SKM-1 treated with dmso at 0.1 percent for 144 hours (cell line): Measurements from ENCODE around the gene MLST8.
"Not testable (repeated sequence)": the region's sequence is repeated elsewhere in the genome, so short reads cannot be mapped to it uniquely, and the experiment has no call there.

ENCODE experiments used
- DNase-seq: peaks from one replicate; lab custom pipeline; 2025; ENCODE audit not compliant: unreplicated experiment; lab: John Stamatoyannopoulos, UW

Gene MLST8

DNA sequence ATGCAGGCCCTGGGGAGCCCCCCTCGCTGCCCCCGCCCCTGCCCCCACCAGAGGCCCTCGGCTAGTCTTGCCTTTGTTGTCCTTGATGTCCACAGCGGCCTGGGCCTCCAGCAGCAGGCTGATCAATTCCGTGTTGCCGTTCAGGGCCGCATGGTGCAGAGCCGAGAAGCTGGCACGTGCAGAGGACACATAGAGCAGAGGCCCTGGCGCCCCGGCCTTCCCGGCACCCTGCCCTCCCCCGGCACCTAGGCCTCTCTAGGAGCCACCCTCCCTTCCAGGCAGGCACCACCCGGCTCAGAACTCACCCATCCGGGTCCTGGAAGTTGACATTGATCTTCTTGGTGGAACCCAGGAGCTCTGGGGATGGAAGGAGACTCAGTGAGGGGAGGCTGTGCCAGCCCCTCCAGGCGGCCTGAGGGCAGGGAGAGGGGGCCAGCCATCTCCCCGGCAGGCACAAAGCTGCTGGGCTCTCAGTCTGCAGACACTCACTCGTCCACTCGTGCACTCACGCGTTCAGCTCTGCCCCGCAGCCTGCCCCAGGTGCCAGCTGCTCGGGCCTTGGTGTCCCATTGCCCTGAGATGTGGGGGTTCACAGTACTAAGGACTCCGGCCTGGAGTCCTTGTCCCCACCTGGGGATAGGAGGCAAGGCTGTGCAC is 15.1 kb upstream of the MLST8 start:
- DNase-seq = no peak

DNA sequence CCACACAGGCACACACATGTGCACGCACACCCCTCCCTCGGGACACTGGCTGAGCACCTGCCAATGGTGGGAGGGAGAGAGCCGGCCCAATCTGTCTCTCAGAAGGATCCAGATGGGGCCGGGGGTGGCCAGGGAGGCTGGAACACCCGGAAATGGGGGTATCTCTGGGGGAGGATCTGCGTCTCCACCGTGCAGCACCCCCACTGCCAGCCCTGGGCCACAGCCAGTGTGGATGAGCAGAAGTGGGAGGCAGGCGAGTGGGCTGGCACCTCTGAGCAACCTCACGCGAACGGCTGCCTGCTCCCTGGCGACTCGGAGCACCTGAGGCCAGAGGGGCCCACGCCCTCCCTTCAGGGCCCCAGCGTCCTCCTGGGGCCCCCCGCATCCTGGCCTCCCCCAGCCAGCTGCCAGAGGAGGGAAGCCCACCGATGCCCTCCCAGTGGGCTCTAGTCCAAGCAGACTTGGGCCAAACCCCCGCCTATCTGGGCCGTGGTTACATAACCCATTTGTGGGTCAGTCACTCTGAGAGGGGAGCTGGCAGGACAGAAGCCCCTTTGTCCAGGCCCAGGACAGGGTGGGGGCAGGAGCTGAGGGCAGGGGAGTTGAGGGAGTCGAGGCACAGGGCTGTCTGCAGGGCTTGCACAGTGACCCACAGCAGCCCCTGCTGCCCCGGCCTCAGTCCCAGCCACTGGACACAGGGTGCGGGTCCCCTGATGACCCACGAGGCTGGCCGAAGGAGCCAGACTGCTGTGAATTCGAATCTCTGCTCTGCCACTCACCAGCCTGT is 14.4 kb upstream of the MLST8 start:
- no peak for DNase-seq

DNA sequence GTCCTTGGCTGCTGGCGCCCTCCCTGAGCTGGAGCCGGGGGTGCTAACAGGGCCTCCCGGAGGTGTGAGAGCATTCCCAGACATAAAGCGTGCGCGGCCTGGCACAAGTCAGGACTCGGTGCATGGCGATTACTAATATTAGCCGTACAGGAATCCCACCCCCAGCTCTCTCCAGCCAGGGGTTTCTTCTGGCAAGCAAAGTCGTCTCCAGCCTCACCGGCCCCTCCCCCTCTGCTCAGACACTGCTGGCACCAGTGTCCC is 13.9 kb upstream of the MLST8 start:
- DNase-seq = no peak

DNA sequence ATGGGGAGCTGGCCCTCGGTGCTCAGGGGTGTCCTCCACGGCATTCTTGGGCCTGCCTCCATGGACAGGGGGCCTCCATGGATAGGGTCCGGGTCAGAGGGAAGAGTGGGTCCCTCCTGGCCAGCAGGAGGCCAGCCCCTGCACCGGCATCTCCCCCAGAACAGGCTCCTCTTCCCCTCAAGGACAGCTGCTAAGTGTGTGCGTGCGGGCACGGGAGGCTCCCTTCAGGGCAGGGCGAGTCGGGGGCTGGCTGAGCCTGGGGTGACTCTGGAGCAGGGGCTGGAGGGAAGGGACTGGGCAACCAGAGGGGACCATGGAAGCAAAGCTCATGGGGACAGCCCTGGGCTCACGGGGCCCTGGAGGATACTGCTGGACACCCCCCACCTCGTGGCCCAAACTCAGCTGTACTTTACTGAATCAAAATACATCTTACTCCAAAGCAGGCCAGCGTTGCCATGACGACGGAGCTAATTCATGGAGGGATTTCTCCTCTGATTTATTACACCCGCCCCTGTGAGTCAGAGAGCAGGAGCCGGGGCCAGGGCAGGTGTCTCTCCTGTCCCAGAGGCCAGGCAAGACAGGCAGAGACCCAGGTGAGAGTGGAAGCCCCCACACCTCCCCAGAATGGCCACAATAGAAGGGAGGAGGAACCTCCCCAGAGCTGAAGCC is 11.0 kb upstream of the MLST8 start:
- DNase-seq = no peak

DNA sequence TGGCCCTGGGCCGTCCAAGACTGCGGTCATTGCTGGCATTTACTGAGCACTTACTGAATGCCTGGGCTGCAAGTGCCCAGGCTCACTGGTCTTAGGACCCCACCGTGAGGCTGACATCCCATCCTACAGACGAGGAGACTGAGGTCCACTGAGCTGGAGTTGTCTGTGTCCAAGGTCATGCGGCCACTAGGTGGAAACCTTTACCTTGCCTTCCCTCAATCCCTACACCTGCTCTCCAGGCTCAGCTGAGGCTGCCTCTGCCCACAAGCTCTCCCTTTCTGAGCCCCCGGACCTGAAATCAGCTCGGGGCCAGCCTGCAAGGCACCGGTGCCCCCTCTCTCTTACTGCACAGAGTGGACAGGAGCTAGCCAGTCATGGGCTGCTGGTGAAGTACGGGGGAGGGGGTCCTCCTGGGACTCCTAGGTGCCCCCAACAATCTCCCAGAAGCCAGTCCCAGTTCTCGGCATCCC is 10.4 kb upstream of the MLST8 start:
- peak; percentile 31 for DNase-seq

DNA sequence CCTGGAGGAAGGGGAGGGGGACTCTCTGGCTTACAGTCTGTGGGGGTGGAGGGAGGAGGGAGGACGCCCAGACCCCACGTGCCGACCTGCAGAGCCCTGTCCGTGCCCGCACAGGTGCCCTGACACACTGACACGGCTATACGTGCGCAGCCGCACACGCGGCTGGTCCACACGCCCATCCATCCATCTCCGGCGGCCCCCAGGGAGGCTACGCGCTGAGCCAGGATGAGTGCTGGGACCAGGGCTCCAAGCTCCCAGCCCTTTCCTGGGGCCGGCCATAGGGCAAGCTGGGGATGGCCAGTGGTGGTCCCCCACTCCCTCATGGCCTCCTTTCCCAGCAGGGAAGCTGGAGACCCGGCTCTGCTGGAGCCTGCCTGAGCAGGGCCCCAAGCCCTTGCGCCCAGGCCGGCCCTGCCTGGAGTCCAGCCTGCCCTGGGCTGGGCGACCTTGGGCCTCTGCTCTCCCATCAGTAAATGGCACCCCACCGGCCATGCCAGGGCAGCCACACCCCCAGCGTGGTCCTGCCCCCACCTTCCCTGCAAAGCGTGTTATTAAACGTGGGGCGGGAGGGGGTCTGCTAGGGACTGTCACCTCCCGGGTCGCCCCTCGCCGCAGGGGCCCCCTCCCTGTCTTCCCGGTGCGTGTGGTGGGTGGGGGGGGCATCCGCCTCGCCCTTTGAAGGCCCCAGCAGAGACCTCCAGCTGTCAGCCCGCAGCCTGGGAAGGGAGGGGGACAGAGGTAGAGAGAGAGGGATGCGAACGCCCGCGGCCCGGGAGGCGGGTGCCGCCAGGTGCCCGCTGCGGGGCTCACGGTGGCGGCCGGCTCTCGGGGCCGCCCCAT is 9.7 kb upstream of the MLST8 start:
- DNase-seq = no peak

DNA sequence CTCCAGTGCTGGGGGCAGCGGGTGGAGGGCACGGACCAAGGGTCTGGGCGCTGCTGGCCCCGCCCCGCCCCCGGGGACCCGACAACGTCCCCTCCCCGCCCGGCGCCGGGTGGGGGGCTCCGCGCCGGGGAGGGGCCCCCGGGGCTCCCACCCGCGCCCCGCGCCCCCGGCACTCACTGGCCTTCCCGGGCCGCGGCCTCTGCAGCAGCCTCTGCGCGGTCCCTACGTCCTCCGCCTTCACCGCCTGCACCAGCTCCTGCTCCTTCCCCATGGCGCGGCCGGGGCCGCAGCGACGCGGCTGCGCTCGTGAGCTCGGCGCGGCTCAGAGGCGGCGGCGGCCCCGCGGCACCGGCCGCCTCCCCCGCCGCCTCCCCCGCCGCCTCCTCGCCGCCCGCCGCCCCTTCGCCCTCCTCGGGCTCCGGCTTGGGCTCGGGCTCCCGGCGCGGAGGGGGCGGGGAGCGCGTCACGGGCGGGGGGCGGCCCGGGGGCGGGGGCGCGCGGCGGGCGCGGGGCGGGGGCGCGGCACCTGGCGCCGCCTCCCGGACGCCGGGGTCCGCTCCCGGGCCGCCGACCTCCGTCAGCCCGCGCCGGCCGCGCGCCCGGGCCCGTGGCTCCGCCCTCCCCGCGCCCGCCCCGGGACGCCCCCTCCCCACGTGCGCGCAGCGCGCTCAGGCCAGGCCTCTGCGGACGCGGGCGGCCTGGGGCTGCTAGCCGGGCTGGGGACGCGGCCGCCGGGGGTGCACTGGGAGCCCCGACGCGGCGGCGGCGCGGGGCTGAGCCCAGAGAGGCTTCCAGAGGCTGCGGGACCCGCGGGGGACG is 8.9 kb upstream of the MLST8 start, which contains the start of gene CASKIN1:
Gene CASKIN1 (minus strand): TSS at position 444 of the 819 bp plus-strand sequence. CDS start 173 bp downstream, at position 271.
- DNase-seq = no peak

DNA sequence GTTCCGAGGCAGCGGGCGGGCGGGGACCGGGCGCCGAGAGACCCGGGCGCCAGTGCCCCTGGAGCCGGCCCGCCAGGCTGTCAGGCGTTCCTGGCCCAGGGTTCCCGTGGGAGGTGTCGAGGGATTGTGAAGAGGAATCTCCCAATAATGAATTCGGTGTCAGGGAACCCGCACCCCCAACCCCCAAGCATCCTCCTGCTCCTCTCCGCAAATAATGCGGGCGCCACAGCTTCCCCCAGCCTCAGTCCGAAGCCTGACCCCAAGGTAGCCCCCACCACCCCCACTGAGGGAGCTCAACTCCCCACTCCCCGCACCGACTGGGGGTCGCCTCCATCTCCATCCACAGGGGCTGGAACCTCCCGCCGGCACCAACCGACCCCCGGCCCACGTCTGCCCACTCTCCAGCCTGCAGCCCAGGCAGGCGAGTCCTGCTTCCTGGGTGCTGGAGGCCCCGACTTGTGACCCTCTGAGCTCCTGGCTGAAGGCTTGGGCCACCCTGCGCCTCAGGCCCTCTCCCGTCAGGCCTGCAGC is 8.2 kb upstream of the MLST8 start:
- no peak for DNase-seq

DNA sequence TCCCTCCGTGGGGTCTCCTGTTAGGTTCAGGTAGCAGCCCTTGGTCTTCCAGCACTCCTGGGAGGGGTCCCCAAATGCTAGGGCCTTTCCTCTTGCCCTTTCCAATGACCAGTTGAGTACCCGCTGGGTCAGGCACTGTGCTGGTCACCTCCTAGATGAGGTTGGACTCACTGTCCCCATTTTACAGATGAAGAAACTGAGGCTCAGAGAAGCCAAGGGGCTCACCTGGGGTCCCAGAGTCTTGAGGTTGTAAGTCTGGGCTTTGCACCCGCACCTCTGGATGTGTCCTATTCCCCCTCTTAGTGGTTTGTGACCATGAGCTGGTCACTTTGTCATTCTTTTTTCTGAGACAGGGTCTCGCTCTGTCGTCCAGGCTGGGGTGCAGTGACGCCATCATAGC is 7.5 kb upstream of the MLST8 start:
- DNase-seq = no peak

DNA sequence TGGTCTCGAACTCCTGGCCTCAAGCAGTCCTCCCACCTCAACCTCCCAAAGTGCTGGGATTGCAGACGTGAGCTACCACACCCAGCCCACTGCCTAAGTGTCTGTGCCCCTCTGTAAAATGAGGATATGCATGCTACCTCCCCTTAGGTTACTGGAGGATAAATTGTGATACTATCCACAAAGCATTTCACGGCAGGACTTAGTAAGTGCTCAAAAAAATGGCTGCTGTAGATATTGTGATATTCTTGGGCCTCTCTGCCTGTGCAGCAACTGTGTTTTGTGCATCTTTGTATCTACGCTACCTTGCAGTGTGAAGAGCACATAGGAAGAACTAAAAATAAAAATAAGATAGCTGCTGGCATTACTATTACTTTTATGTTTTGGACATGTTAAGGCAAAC is 7.0 kb upstream of the MLST8 start:
- DNase-seq = no peak

DNA sequence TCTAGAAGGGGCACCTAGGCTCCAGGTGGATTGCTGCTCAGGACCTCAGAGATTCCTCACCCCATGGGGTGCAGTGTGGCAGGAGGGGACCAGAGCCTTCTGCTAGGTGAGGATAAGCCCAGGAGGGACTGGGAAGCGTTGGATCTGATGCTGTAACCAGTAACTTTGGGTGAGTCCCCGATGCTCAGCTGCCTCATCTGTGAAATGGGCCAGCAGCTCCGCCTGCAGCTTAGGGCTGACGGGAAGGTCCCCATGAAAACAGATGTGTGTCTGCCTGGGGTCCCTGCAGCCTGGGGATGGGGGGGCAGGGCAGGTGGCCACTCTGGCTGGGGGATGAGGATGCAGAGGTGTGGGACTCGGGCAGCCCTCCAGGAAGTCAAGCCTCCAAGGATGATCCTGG is 6.2 kb upstream of the MLST8 start:
- DNase-seq = no peak

DNA sequence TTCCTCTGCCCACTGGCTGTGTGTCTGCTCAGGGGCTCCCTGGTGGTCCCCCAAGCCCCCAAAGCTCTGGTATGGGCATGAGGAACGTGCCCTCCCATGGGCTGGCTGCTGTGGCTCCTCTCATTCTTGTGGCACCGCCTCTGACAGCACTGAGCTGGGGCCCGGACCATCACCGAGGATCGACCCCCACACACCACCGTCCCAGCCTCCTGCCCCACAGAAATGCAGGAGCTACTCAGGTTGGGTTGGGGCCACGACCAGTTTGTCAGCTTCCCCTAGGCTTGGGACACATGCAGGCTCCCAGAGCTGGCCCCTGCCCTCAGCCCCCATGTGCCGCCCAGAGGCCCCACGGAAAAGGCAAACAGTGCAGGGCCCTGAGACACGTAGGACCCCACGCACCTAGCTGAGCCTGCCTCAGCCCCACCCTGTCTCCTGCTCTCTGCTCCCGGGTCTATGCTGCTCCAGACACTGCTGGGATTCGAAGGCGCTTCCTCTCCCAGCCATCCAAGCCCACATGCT is 5.6 kb upstream of the MLST8 start:
- DNase-seq = no peak

DNA sequence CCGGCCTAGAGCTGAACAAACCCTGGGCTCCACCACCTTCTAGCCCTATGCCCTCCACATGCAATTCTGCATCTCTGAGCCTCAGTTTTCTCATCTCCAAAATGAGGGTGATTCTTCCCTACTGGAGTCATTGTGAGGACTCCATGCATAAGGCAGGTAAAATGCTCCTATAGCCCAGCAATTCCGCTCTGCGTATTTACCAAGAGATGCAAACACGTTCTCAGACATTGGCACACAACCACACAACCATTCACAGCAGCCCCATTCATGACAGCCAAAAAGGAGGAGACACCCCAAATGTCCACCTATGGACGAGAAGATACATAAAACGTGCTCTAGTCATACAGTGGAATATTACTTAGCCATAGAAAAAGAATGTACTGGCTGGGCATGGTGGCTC is 4.9 kb upstream of the MLST8 start:
- no peak for DNase-seq

DNA sequence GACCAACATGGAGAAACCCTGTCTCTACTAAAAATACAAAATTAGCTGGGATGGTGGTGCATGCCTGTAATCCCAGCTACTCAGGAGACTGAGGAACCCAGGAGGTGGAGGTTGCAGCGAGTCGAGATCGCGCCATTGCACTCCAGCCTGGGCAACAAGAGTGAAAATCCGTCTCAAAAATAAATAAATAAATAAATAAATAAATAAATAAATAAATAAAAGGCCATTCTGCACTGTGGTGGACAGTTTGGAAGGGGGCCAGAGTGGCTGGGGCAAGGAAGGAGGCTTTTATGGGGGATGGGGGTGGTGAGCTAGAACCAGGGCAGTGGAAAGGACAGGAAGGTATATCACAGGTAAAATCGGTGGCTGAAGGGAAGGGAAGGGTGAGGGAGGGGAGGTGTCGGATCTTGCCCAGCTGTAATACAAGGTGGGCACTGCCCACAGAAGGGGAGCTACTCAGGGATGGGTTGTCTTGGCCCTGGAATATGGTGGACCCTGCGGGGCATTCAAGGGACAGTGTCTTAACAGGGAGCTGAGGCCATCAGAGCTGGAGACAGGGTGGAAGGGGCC is 2.0 kb upstream of the MLST8 start:
- DNase-seq = not testable (repeated sequence)

DNA sequence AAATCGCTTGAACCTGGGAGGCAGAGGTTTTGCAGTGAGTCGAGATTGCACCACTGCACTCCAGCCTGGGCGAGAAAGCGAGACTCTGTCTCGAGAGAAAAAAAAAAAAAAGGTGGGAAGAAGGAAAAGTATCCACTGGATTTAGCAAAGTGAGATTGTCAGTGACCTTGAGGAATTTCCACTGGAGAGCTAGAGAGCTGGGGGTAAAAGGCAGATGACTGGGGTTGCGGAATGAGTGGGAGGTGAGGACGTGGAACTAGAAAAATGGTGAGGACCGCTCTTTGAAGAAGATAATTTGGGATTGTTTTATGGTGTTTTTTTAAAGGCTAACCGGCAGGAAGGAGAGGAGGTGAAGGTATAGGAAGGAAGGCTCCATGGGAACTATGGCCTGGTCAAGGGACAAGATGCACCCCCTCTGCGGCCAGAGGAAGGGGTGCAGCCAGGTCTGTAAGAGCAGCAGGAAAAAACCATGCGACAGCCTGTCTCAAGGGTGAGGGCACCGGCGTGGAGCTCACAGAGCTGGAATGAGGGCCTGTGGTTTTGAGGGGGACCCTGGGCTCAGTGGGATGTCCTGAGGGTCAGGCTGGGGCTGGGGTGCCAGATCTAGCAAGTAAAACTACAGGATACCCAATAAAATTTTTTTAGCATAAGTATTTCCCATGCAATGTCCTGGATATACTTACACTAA is 694 bp upstream of the MLST8 start:
- no peak for DNase-seq

DNA sequence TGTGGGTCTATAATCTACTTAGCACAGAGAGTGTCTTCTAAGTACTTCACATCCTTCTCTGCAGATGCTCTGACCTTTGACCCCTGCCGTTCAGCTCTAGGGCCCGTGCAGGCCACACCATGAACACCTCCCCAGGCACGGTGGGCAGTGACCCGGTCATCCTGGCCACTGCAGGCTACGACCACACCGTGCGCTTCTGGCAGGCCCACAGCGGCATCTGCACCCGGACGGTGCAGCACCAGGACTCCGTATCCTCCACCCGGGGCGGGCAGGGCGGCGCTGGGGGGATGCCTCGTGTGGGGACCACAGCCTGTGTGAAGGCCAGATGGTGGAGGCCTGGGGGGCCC is 686 bp downstream of the MLST8 start:
- no peak for DNase-seq

DNA sequence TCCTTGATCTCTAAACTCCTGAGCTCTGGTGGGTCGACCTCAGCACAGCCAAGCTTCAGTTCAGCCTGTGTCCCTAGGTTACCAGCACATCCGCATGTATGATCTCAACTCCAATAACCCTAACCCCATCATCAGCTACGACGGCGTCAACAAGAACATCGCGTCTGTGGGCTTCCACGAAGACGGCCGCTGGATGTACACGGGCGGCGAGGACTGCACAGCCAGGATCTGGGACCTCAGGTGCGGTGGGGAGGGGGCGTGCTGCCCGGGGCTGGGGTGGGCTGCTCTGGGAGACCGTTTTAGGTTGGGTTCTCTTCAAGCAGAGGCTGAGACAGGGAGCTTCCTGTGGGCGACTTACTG is 1.1 kb downstream of the MLST8 start:
- DNase-seq = no peak

DNA sequence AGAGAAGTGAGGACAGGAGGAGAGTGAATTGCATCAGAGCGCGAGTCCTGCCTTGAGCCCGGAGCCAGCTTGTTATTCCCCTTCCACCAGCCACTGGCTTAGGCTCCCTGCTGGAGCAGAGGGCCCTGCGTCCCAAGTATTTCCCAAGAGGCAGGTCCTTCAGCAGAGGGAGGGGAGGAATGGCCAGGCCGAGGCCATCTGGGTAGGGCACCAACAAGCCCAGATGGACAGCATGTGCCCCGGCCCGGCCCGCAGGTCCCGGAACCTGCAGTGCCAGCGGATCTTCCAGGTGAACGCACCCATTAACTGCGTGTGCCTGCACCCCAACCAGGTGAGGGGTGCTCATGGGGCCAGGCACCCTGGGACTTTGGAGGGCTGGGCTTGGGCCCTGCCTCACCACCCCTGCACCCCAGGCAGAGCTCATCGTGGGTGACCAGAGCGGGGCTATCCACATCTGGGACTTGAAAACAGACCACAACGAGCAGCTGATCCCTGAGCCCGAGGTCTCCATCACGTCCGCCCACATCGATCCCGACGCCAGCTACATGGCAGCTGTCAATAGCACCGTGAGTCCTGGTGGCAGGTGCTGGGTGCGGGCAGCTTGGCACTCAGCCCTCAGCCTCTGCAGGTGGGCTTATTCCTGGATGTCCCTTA is 1.7 kb downstream of the MLST8 start:
- no peak for DNase-seq

DNA sequence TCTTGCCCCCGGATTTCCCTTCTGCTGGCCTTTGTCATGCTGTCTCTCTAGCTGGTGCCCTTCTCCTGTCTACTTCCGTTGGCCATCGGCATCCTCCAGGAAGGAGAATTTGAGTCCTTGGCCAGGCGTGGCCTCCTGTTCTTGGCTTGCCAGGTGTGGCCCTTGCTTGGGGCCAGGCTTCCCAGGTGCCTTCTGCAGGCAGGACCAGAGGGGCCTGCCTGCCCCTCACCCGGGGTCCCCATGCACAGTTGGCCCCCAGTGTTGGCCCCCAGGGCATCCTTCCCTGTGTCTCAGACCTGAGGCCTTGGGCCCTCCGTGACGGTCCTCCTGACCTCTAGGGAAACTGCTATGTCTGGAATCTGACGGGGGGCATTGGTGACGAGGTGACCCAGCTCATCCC is 2.6 kb downstream of the MLST8 start:
- DNase-seq = no peak
